Glomerular visceral epithelial cell (primary cell): ENCODE data around the gene BEST1.
"Not testable (repeated sequence)": the region's sequence is repeated elsewhere in the genome, so short reads cannot be mapped to it uniquely, and the experiment has no call there.

Experiments
- DNase-seq: peaks from one replicate; pipeline ENCODE4 v3.0.0-alpha.2; 2016; ENCODE audit errors: extremely low spot score

BEST1 gene

GRCh38 chr11:61947486-61948210 is 2.5 kb upstream of the BEST1 start:
- peak; percentile 80 for DNase-seq

GRCh38 chr11:61948505-61948904 is 1.6 kb upstream of the BEST1 start:
- DNase-seq: no peak

- DNase-seq: peak; percentile 35
These were observed 749 bp upstream of the BEST1 start for GRCh38 chr11:61949169-61950034.

- no peak for DNase-seq
These were observed 1.5 kb downstream of the BEST1 start for GRCh38 chr11:61951484-61952135.

GRCh38 chr11:61952882-61953281 is 2.7 kb downstream of the BEST1 start:
- no peak for DNase-seq

- DNase-seq: not testable (repeated sequence)
These were observed 3.5 kb downstream of the BEST1 start for GRCh38 chr11:61953632-61954031.

GRCh38 chr11:61954106-61954850 is 4.1 kb downstream of the BEST1 start:
- DNase-seq: no peak

- DNase-seq: peak; percentile 38
These were observed 4.8 kb downstream of the BEST1 start for GRCh38 chr11:61954851-61955421.

GRCh38 chr11:61955422-61956135 is 5.4 kb downstream of the BEST1 start:
- DNase-seq: no peak

- no peak for DNase-seq
These were observed 6.3 kb downstream of the BEST1 start for GRCh38 chr11:61956191-61957020.

GRCh38 chr11:61957021-61957770 is 7.0 kb downstream of the BEST1 start:
- DNase-seq: no peak

GRCh38 chr11:61958590-61958989 is 8.4 kb downstream of the BEST1 start:
- DNase-seq: no peak

GRCh38 chr11:61959114-61959513 is 9.0 kb downstream of the BEST1 start:
- DNase-seq: no peak

GRCh38 chr11:61959678-61960077 is 9.5 kb downstream of the BEST1 start:
- DNase-seq: no peak

- no peak for DNase-seq
These were observed 10.4 kb downstream of the BEST1 start for GRCh38 chr11:61960532-61960931.

GRCh38 chr11:61961570-61962212 is 11.5 kb downstream of the BEST1 start:
- peak; percentile 89 for DNase-seq

- DNase-seq: peak; percentile 38
These were observed 12.3 kb downstream of the BEST1 start for GRCh38 chr11:61962213-61963015.

- no peak for DNase-seq
These were observed 12.8 kb downstream of the BEST1 start for GRCh38 chr11:61963016-61963281.
